Caco-2 (cell line): Measurements from ENCODE around the gene PDE4D. TPM values are rescaled to one million over a fixed set of nuclear protein-coding genes. Genes with fewer than 3 reads are reported as not detected.

Experiments used
- BruUV-seq: library from RNA; stranded (reverse); fragments of 400-500 nt; replicated peaks from 2 replicates; lab custom pipeline; 2021; lab: Mats Ljungman, UMichigan
- CTCF ChIA-PET: fragments of 300-600 bp; sonication (Branson Sonifier 250); formaldehyde crosslinking; loops from one replicate; lab custom pipeline; 2022; ENCODE audit warnings: antibody characterized with exemption; lab: Charles Lee
- POLR2A ChIA-PET: fragments of 300-600 bp; sonication (Branson Sonifier 250); formaldehyde crosslinking; loops from one replicate; lab custom pipeline; 2022; ENCODE audit warnings: antibody characterized with exemption; lab: Charles Lee
- DNase-seq, 2 experiments: peaks; one replicate each; pipeline versions ENCODE4 v3.0.0 to v3.0.0-alpha.2; 2020 to 2022
- H3K27me3 ChIP-seq: replicated peaks from 2 replicates; pipeline ENCODE4 v1.6.0; 2011; ENCODE audit warnings: low read length; ENCODE audit not compliant: control insufficient read depth, insufficient read depth
- H3K36me3 ChIP-seq: 2 replicates; pipeline ENCODE4 v1.5.1; 2011; ENCODE audit warnings: low read length; ENCODE audit not compliant: control insufficient read depth, insufficient read depth
- H3K4me1 ChIP-seq: fragments of 250-450 bp; sonication (Bioruptor Pico); 2 replicates; pipeline ENCODE4 v1.5.1; 2020; ENCODE audit warnings: mild to moderate bottlenecking
- H3K4me3 ChIP-seq: 2 replicates; pipeline ENCODE4 v1.5.1; 2011; ENCODE audit warnings: low read depth, mild to moderate bottlenecking, control low read depth, low read length
- H3K9me3 ChIP-seq: fragments of 250-450 bp; sonication (Bioruptor Pico); 2 replicates; pipeline ENCODE4 v1.5.1; 2020; ENCODE audit warnings: mild to moderate bottlenecking, moderate library complexity
- H3K27ac Mint-ChIP-seq: one replicate; pipeline ENCODE4 v1.8.0; 2022; ENCODE audit warnings: mixed read lengths; ENCODE audit not compliant: unreplicated experiment
- H3K27me3 Mint-ChIP-seq: one replicate; pipeline ENCODE4 v1.8.0; 2022; ENCODE audit warnings: mixed read lengths; ENCODE audit not compliant: insufficient read depth, unreplicated experiment
- H3K36me3 Mint-ChIP-seq: one replicate; pipeline ENCODE4 v1.8.0; 2022; ENCODE audit warnings: mild to moderate bottlenecking, mixed read lengths; ENCODE audit not compliant: insufficient read depth, unreplicated experiment
- H3K4me1 Mint-ChIP-seq: one replicate; pipeline ENCODE4 v1.8.0; 2022; ENCODE audit warnings: low read depth, mixed read lengths; ENCODE audit not compliant: unreplicated experiment
- H3K4me3 Mint-ChIP-seq: one replicate; pipeline ENCODE4 v1.8.0; 2022; ENCODE audit warnings: mild to moderate bottlenecking, moderate library complexity, mixed read lengths; ENCODE audit not compliant: unreplicated experiment
- H3K9me3 Mint-ChIP-seq: one replicate; pipeline ENCODE4 v1.8.0; 2022; ENCODE audit warnings: mixed read lengths; ENCODE audit not compliant: unreplicated experiment
- CTCF ChIP-seq, 2 experiments: fragments of 200-600 bp in 1 of 2; IDR thresholded peaks; 1 replicate in 1 of 2; 2 replicates in 1 of 2; pipeline versions ENCODE4 v1.5.1 to v1.8.0; 2011 to 2022; ENCODE audit warnings: antibody characterized with exemption in 1 of 2, control low read depth in 1 of 2, inconsistent platforms in 1 of 2, low read depth in 1 of 2, low read length in 1 of 2, mild to moderate bottlenecking in 1 of 2, moderate library complexity in 1 of 2; ENCODE audit not compliant: insufficient read depth in 1 of 2, severe bottlenecking in 1 of 2, unreplicated experiment in 1 of 2
- intact Hi-C: fragments of 100-400 bp; cut with micrococcal nuclease; formaldehyde crosslinking; loops from one replicate; pipeline ENCODE4 v1.10.0; 2022; ENCODE audit not compliant: unreplicated experiment
- total RNA-seq: library from RNA; stranded (reverse); gene quantifications from 2 replicates; pipeline ENCODE4 v1.2.3, GENCODE V29; 2022

PDE4D gene
- total RNA-seq, 1 experiment from 2014 or later = 89.8 TPM

DNA sequence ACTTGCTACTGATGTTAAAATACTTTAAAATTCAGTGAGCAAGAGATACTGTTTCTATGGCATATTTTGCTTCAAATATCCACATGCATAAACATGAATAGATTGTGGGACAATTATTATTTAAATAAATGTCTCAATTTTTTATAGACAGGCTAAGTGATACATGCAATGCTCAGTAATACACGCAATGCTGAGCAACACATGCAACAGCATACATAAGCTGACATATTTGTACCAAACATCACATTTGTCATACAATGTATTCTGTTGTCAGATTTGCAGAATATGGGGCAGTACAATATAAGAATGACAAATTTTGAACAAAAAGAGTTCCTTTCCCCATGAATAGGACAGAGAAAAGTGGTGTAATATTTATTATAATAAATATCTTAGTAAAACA is 155.5 kb downstream of the PDE4D start:
- no peaks in the 10 kb centered on the region for H3K4me1 ChIP-seq
- ChIA-PET CTCF (no interaction called here), POLR2A (no interaction called here)
- no peaks in the 10 kb centered on the region for H3K36me3 Mint-ChIP-seq
- H3K27ac Mint-ChIP-seq = no peak overlapping the region
- DNase-seq = no peak
- H3K27me3 Mint-ChIP-seq = peaks cover 9% of the 10 kb centered on the region
- no peak overlapping the region for H3K4me3 Mint-ChIP-seq
- H3K9me3 ChIP-seq = no peaks in the 10 kb centered on the region
- TF ChIP-seq CTCF (IDR thresholded peaks at IDR 0.05; ENCODE audit: insufficient read depth in 1 of 2, low read depth in 1 of 2, low read length in 1 of 2, severe bottlenecking in 1 of 2, unreplicated experiment in 1 of 2) = no peak
- H3K4me3 ChIP-seq = no peak overlapping the region
- intact Hi-C loops = no loop called here
- H3K4me1 Mint-ChIP-seq = no peaks in the 10 kb centered on the region
- no peaks in the 10 kb centered on the region for H3K27me3 ChIP-seq
- H3K9me3 Mint-ChIP-seq = no peaks in the 10 kb centered on the region
- no TSS peak for BruUV-seq
- H3K36me3 ChIP-seq = no peaks in the 10 kb centered on the region

- Mint-ChIP-seq H3K9me3 (no peaks in the 10 kb centered on the region), H3K4me3 (no peak overlapping the region), H3K27ac (no peak overlapping the region), H3K36me3 (no peaks in the 10 kb centered on the region), H3K4me1 (no peaks in the 10 kb centered on the region), H3K27me3 (peaks cover 9% of the 10 kb centered on the region)
- Histone ChIP-seq H3K4me1 (no peaks in the 10 kb centered on the region), H3K4me3 (no peak overlapping the region), H3K27me3 (no peaks in the 10 kb centered on the region), H3K36me3 (no peaks in the 10 kb centered on the region), H3K9me3 (no peaks in the 10 kb centered on the region)
- intact Hi-C loops = no loop called here
- no peak for TF ChIP-seq CTCF (IDR thresholded peaks at IDR 0.05; ENCODE audit: insufficient read depth in 1 of 2, low read depth in 1 of 2, low read length in 1 of 2, severe bottlenecking in 1 of 2, unreplicated experiment in 1 of 2)
- BruUV-seq = no TSS peak
- DNase-seq = no peak
- ChIA-PET POLR2A (no interaction called here), CTCF (no interaction called here)
These were observed 160.7 kb downstream of the PDE4D start for GRCh38 chr5:59732806-59733205.

DNA sequence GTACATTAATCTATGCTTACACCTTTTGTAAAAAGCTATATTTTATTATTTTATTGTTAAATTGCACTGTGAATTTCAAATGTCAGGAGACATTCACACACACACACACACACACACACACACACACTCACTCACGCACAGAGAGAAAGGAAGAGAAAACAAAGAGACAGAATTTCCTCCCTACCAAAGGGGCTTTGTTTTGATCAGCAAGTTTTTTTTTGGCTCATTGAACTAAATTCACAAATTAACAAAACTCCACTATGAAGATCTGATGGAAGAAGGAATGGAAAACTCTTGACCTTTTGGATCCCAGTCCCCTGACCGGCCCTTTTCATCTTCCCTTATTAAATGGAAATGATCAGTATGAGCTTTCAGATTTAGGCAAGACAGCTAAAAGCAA is 161.2 kb downstream of the PDE4D start:
- POLR2A ChIA-PET = no interaction called here
- no peak overlapping the region for H3K4me3 Mint-ChIP-seq
- no peak overlapping the region for H3K27ac Mint-ChIP-seq

More for the DNA sequence above, 161.2 kb downstream of the PDE4D start:
- DNase-seq = no peak
- H3K4me1 ChIP-seq = no peaks in the 10 kb centered on the region
- H3K36me3 ChIP-seq = no peaks in the 10 kb centered on the region
- Mint-ChIP-seq H3K9me3 (no peaks in the 10 kb centered on the region), H3K36me3 (no peaks in the 10 kb centered on the region), H3K4me1 (no peaks in the 10 kb centered on the region), H3K27me3 (peaks cover 9% of the 10 kb centered on the region)
- CTCF ChIA-PET = no interaction called here
- TF ChIP-seq CTCF (IDR thresholded peaks at IDR 0.05; ENCODE audit: insufficient read depth in 1 of 2, low read depth in 1 of 2, low read length in 1 of 2, severe bottlenecking in 1 of 2, unreplicated experiment in 1 of 2) = no peak
- H3K4me3 ChIP-seq = no peak overlapping the region
- H3K27me3 ChIP-seq = no peaks in the 10 kb centered on the region
- no TSS peak for BruUV-seq
- intact Hi-C loops = no loop called here
- H3K9me3 ChIP-seq = no peaks in the 10 kb centered on the region
